GM12878 (cell line): ENCODE data around the gene ASPG. TPM values are rescaled to one million over a fixed set of nuclear protein-coding genes. Genes with fewer than 3 reads are reported as not detected.

Source experiments
- ATAC-seq: fragments of 200-7000 bp; cut with Tn5 transposase; 3 replicates; pipeline ENCODE4 v1.9.1; 2020; ENCODE audit warnings: mild to moderate bottlenecking, moderate library complexity
- BruUV-seq: library from RNA; stranded (reverse); fragments of 400-500 nt; replicated peaks from 2 replicates; lab custom pipeline; 2021; lab: Mats Ljungman, UMichigan
- CTCF ChIA-PET: fragments of 300-600 bp; sonication (Branson Sonifier 250); formaldehyde crosslinking; extraction: SDS; loops from one replicate; lab custom pipeline; 2021; ENCODE audit warnings: inconsistent platforms; lab: Yijun Ruan, JAX
- POLR2A ChIA-PET: fragments of 350-600 bp; formaldehyde crosslinking; extraction: SDS; loops from one replicate; lab custom pipeline; 2021; ENCODE audit warnings: inconsistent platforms; lab: Charles Lee
- RAD21 ChIA-PET: fragments of 300-600 bp; sonication (Branson Sonifier 250); formaldehyde crosslinking; loops from one replicate; lab custom pipeline; 2023; ENCODE audit warnings: antibody characterized with exemption; ENCODE audit not compliant: unreplicated experiment; lab: Charles Lee
- SMC1A ChIA-PET: fragments of 300-600 bp; sonication (Branson Sonifier 250); formaldehyde crosslinking; loops from one replicate; lab custom pipeline; 2023; ENCODE audit not compliant: unreplicated experiment, uncharacterized antibody; lab: Charles Lee
- DNase-seq: peaks from one replicate; pipeline ENCODE4 v3.0.0-alpha.2; 2011; ENCODE audit warnings: low read depth, low spot score
- FAIRE-seq: peaks from 3 replicates; lab custom pipeline; 2011; peaks lifted over from hg19 to GRCh38; lab: Jason Lieb, UNC
- H2AFZ ChIP-seq: 2 replicates; pipeline ENCODE4 v1.6.0; 2011; ENCODE audit warnings: low read depth, low read length, control low read depth; ENCODE audit not compliant: control insufficient read depth
- H3K27ac ChIP-seq: 2 replicates; pipeline ENCODE4 v1.5.1; 2011; ENCODE audit warnings: control low read depth; ENCODE audit not compliant: control insufficient read depth, insufficient read depth
- H3K27me3 ChIP-seq, 2 experiments: replicated peaks in 1 of 2; 2 replicates each; pipeline versions ENCODE4 v1.6.0 to v1.6.1; 2011; ENCODE audit warnings: low read length in 1 of 2; ENCODE audit not compliant: control insufficient read depth in 2 of 2, insufficient read depth in 2 of 2
- H3K36me3 ChIP-seq, 2 experiments: 2 replicates each; pipeline ENCODE4 v1.5.1; 2011; ENCODE audit warnings: low read length in 1 of 2; ENCODE audit not compliant: control insufficient read depth in 2 of 2, insufficient read depth in 2 of 2
- H3K4me1 ChIP-seq: 2 replicates; pipeline ENCODE4 v1.6.1; 2011; ENCODE audit warnings: mild to moderate bottlenecking, low read length, moderate library complexity, mixed read lengths; ENCODE audit not compliant: control insufficient read depth, insufficient read depth
- H3K4me2 ChIP-seq: 2 replicates; pipeline ENCODE4 v1.6.0; 2011; ENCODE audit warnings: control low read depth; ENCODE audit not compliant: control insufficient read depth, insufficient read depth
- H3K4me3 ChIP-seq: fragments of 200-600 bp; sonication (generic); 2 replicates; pipeline ENCODE4 v1.5.1; 2016
- H3K79me2 ChIP-seq: 2 replicates; pipeline ENCODE4 v1.6.0; 2011; ENCODE audit warnings: low read length; ENCODE audit not compliant: control insufficient read depth, insufficient read depth
- H3K9ac ChIP-seq: 2 replicates; pipeline ENCODE4 v1.8.0; 2011; ENCODE audit warnings: low read length, control low read depth, mixed read lengths; ENCODE audit not compliant: control insufficient read depth, insufficient read depth
- H3K9me3 ChIP-seq: replicated peaks from 3 replicates; pipeline ENCODE4 v1.5.1; 2011; ENCODE audit warnings: mild to moderate bottlenecking, low read length; ENCODE audit not compliant: control insufficient read depth, insufficient read depth
- H4K20me1 ChIP-seq: 2 replicates; pipeline ENCODE4 v1.6.0; 2011; ENCODE audit not compliant: control insufficient read depth, insufficient read depth
- BACH1 ChIP-seq: fragments of 450-650 bp; IDR thresholded peaks from 2 replicates; pipeline ENCODE4 v1.6.1; 2017; ENCODE audit warnings: mild to moderate bottlenecking, borderline replicate concordance
- BCL11A ChIP-seq: IDR thresholded peaks from 2 replicates; pipeline ENCODE4 v1.6.1; 2011; ENCODE audit warnings: low read depth, low read length
- CBFB ChIP-seq: IDR thresholded peaks from 2 replicates; pipeline ENCODE4 v1.6.1; 2016; ENCODE audit warnings: antibody characterized with exemption, low read depth
- CHD4 ChIP-seq: fragments of 200-600 bp; sonication (generic); IDR thresholded peaks from 2 replicates; pipeline ENCODE4 v1.6.1; 2016; ENCODE audit warnings: mild to moderate bottlenecking
- ESRRA ChIP-seq: IDR thresholded peaks from 2 replicates; pipeline ENCODE4 v1.6.1; 2012; ENCODE audit warnings: mild to moderate bottlenecking, low read length, improper control_type of control experiment
- EZH2 ChIP-seq: IDR thresholded peaks from 2 replicates; pipeline ENCODE4 v1.6.1; 2012; ENCODE audit warnings: low read depth, mild to moderate bottlenecking, control low read depth, inconsistent platforms, low read length, borderline replicate concordance; ENCODE audit not compliant: control insufficient read depth
- GATAD2B ChIP-seq: fragments of 450-650 bp; conservative IDR thresholded peaks from 2 replicates; pipeline ENCODE4 v1.6.1; 2017; ENCODE audit warnings: low read depth, mild to moderate bottlenecking, moderate library complexity
- IRF4 ChIP-seq: IDR thresholded peaks from 2 replicates; pipeline ENCODE4 v1.6.1; 2011; ENCODE audit warnings: low read depth, low read length
- MXI1 ChIP-seq: fragments of 150-350 bp; IDR thresholded peaks from 2 replicates; pipeline ENCODE4 v1.6.1; 2011; ENCODE audit warnings: low read depth, mild to moderate bottlenecking, inconsistent platforms, low read length, improper control_type of control experiment
- NFIC ChIP-seq: IDR thresholded peaks from 2 replicates; pipeline ENCODE4 v1.6.1; 2012; ENCODE audit warnings: low read depth, mild to moderate bottlenecking, inconsistent platforms, low read length, moderate library complexity
- SMAD1 ChIP-seq: fragments of 450-650 bp; IDR thresholded peaks from 2 replicates; pipeline ENCODE4 v1.6.1; 2018; ENCODE audit warnings: mild to moderate bottlenecking, low read depth; ENCODE audit not compliant: partially characterized antibody
- STAT1 ChIP-seq: fragments of 450-650 bp; conservative IDR thresholded peaks from 2 replicates; pipeline ENCODE4 v1.6.1; 2014; ENCODE audit warnings: antibody characterized with exemption, mild to moderate bottlenecking
- TAF1 ChIP-seq: IDR thresholded peaks from 2 replicates; pipeline ENCODE4 v1.6.1; 2011; ENCODE audit warnings: mild to moderate bottlenecking, low read depth, low read length, borderline replicate concordance
- TBL1XR1 ChIP-seq: IDR thresholded peaks from 2 replicates; pipeline ENCODE4 v1.6.1; 2012; ENCODE audit warnings: low read depth, low read length, improper control_type of control experiment
- WRNIP1 ChIP-seq: IDR thresholded peaks from 2 replicates; pipeline ENCODE4 v1.6.1; 2011; ENCODE audit warnings: low read depth, low read length, improper control_type of control experiment, borderline replicate concordance
- ZNF384 ChIP-seq: IDR thresholded peaks from 2 replicates; pipeline ENCODE4 v1.6.1; 2012; ENCODE audit warnings: low read depth, mild to moderate bottlenecking, low read length, improper control_type of control experiment, borderline replicate concordance
- WGBS: methylation state at CpG from one replicate; pipeline ENCODE4 v1.1.6; 2016; ENCODE audit warnings: low lambda C conversion rate; ENCODE audit not compliant: insufficient replicate concordance, insufficient coverage; ENCODE audit errors: missing lambda C conversion rate; 5-methylcytosine and 5-hydroxymethylcytosine counted together
- in situ Hi-C: fragments of 300-500 bp; cut with MboI; formaldehyde crosslinking; loops from 9 replicates; pipeline ENCODE4 v1.14.3; 2018; ENCODE audit warnings: mixed read lengths
- intact Hi-C: fragments of 100-400 bp; cut with micrococcal nuclease; formaldehyde crosslinking; loops from one replicate; pipeline ENCODE4 v1.14.2; 2022; ENCODE audit not compliant: unreplicated experiment
- polyA plus RNA-seq, 11 experiments: library from polyadenylated mRNA; depleted of rRNA in 4 of 11; unstranded in 6 of 11; stranded (reverse) in 5 of 11; fragments of >200 nt; fragmentation: Nextera tagmentation in 4 of 11; fragmentation: Illumina TruSeq in 1 of 11; extraction: Ambion mirVana in 4 of 11; extraction: Trizol in 1 of 11; gene quantifications; 1 replicate in 1 of 11; 2 replicates in 10 of 11; pipeline versions ENCODE4 v1.2.1 to v1.2.3, GENCODE V29; 2011 to 2016; ENCODE audit warnings: inconsistent platforms in 2 of 11, missing spikeins in 2 of 11, low read depth in 1 of 11
- total RNA-seq, 4 experiments: library from RNA; depleted of rRNA in 3 of 4; stranded (reverse); fragments of >200 nt in 3 of 4; fragmentation: Illumina TruSeq in 1 of 4; extraction: Trizol in 1 of 4; gene quantifications; 2 replicates each; pipeline versions ENCODE4 v1.2.1 to v1.2.3, GENCODE V29; 2013 to 2021
- TF ChIP-seq, protein P1 (sequence below): fragments of 150-350 bp; IDR thresholded peaks from 2 replicates; pipeline ENCODE4 v1.6.1; 2014; ENCODE audit warnings: mild to moderate bottlenecking, low read depth, low read length
- TF ChIP-seq, protein P2 (sequence below): IDR thresholded peaks from 2 replicates; pipeline ENCODE4 v1.6.1; 2012; ENCODE audit warnings: low read length, inconsistent platforms
- TF ChIP-seq, protein P3 (sequence below): fragments of 450-650 bp; IDR thresholded peaks from 2 replicates; pipeline ENCODE4 v1.6.1; 2018; ENCODE audit warnings: mild to moderate bottlenecking, low read depth, moderate library complexity; ENCODE audit not compliant: partially characterized antibody
- TF ChIP-seq, protein P4 (sequence below): IDR thresholded peaks from 2 replicates; pipeline ENCODE4 v1.6.1; 2011; ENCODE audit warnings: borderline replicate concordance, low read depth, mild to moderate bottlenecking, moderate library complexity, mixed read lengths, low read length; ENCODE audit not compliant: insufficient read depth; ENCODE audit errors: extremely low read length

Gene ASPG
- total and polyA plus RNA-seq, 10 of the 15 experiments (the other 5 are each of a cell fraction or from before 2014, with no cell fraction given): not detected

DNA sequence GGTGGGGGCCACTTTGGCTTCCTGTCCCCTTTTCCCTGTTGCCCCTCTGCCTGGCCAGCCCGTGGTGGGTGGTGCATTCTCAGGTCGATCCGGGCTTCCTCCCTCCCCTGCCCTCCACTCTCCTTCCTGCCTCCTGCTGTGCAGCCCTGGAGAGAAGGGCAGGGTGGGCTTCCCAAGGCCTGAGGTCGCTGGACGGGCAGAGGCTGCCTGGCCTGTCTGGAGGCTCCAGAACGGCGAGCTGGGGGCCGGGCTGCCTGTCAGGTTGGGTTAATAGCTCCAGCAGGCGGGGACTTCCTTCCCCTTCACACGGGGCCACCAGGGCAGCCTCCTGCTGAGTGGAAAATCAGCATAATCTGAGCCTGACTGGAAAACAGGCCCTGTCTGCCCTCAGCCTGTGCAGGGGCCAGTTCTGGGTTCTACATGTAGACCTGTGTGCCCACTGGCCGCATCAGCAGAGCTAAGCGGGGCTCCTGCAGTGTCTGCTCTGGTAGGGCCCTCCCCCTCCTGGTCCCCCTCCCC lies 64.2 kb downstream of the ASPG start:
- CTCF ChIA-PET: no interaction called here
- POLR2A ChIA-PET: no interaction called here
- no peaks in the 10 kb centered on the region for H4K20me1 ChIP-seq
- 1% methylated on average over 10 of the region's 12 CpGs for WGBS
- BruUV-seq: no TSS peak
- H3K36me3 ChIP-seq: no peaks in the 10 kb centered on the region
- H2AFZ ChIP-seq: no peak overlapping the region
- H3K27me3 ChIP-seq: peaks cover 0 to 1% of the 10 kb centered on the region in 2 experiments; a peak in 1 of 4 replicates
- H3K4me2 ChIP-seq: no peak overlapping the region
- ATAC-seq (no peak), DNase-seq (no peak), FAIRE-seq (no peak)
- H3K9ac ChIP-seq: no peak overlapping the region
- no peaks in the 10 kb centered on the region for H3K9me3 ChIP-seq
- no peak overlapping the region for H3K4me3 ChIP-seq
- no peaks in the 10 kb centered on the region for H3K4me1 ChIP-seq
- SMC1A ChIA-PET: no interaction called here
- intact Hi-C loops: no loop called here
- TF ChIP-seq GATAD2B: no peak
- no peak for TF ChIP-seq ZNF384
- no peak for TF ChIP-seq CHD4
- no peak for TF ChIP-seq MXI1
- TF ChIP-seq EZH2: no peak
- no peak for TF ChIP-seq TAF1
- TF ChIP-seq, protein P1, sequence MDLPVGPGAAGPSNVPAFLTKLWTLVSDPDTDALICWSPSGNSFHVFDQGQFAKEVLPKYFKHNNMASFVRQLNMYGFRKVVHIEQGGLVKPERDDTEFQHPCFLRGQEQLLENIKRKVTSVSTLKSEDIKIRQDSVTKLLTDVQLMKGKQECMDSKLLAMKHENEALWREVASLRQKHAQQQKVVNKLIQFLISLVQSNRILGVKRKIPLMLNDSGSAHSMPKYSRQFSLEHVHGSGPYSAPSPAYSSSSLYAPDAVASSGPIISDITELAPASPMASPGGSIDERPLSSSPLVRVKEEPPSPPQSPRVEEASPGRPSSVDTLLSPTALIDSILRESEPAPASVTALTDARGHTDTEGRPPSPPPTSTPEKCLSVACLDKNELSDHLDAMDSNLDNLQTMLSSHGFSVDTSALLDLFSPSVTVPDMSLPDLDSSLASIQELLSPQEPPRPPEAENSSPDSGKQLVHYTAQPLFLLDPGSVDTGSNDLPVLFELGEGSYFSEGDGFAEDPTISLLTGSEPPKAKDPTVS: no peak
- TF ChIP-seq, protein P2, sequence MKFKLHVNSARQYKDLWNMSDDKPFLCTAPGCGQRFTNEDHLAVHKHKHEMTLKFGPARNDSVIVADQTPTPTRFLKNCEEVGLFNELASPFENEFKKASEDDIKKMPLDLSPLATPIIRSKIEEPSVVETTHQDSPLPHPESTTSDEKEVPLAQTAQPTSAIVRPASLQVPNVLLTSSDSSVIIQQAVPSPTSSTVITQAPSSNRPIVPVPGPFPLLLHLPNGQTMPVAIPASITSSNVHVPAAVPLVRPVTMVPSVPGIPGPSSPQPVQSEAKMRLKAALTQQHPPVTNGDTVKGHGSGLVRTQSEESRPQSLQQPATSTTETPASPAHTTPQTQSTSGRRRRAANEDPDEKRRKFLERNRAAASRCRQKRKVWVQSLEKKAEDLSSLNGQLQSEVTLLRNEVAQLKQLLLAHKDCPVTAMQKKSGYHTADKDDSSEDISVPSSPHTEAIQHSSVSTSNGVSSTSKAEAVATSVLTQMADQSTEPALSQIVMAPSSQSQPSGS: no peak
- TF ChIP-seq WRNIP1: no peak
- no peak for TF ChIP-seq BCL11A
- TF ChIP-seq, protein P3, sequence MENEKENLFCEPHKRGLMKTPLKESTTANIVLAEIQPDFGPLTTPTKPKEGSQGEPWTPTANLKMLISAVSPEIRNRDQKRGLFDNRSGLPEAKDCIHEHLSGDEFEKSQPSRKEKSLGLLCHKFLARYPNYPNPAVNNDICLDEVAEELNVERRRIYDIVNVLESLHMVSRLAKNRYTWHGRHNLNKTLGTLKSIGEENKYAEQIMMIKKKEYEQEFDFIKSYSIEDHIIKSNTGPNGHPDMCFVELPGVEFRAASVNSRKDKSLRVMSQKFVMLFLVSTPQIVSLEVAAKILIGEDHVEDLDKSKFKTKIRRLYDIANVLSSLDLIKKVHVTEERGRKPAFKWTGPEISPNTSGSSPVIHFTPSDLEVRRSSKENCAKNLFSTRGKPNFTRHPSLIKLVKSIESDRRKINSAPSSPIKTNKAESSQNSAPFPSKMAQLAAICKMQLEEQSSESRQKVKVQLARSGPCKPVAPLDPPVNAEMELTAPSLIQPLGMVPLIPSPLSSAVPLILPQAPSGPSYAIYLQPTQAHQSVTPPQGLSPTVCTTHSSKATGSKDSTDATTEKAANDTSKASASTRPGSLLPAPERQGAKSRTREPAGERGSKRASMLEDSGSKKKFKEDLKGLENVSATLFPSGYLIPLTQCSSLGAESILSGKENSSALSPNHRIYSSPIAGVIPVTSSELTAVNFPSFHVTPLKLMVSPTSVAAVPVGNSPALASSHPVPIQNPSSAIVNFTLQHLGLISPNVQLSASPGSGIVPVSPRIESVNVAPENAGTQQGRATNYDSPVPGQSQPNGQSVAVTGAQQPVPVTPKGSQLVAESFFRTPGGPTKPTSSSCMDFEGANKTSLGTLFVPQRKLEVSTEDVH: no peak
- no peak for TF ChIP-seq BACH1
- no peak for TF ChIP-seq CBFB
- TF ChIP-seq IRF4: no peak
- TF ChIP-seq ESRRA: no peak
- TF ChIP-seq TBL1XR1: no peak
- no peak for TF ChIP-seq SMAD1
- TF ChIP-seq NFIC: no peak
- TF ChIP-seq, protein P4, sequence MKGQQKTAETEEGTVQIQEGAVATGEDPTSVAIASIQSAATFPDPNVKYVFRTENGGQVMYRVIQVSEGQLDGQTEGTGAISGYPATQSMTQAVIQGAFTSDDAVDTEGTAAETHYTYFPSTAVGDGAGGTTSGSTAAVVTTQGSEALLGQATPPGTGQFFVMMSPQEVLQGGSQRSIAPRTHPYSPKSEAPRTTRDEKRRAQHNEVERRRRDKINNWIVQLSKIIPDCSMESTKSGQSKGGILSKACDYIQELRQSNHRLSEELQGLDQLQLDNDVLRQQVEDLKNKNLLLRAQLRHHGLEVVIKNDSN: no peak
- no peak for TF ChIP-seq STAT1
- H3K79me2 ChIP-seq: no peaks in the 10 kb centered on the region
- RAD21 ChIA-PET: no interaction called here
- in situ Hi-C loops: no loop called here
- no peak overlapping the region for H3K27ac ChIP-seq
